HEK293 (cell line): Measurements from ENCODE around the gene DNAL4.

Experiments
- CTCF ChIA-PET: fragments of 350-600 bp; formaldehyde crosslinking; extraction: SDS; loops from one replicate; lab custom pipeline; 2021; ENCODE audit warnings: antibody characterized with exemption; lab: Yijun Ruan, JAX
- POLR2A ChIA-PET: fragments of 300-600 bp; formaldehyde crosslinking; extraction: SDS; loops from one replicate; lab custom pipeline; 2020; ENCODE audit warnings: antibody characterized with exemption, inconsistent platforms; lab: Yijun Ruan, JAX
- H3K27ac ChIP-seq: fragments of 200-500 bp; sonication (Bioruptor generic); 2 replicates; pipeline ENCODE4 v1.5.1; 2014; ENCODE audit warnings: low read depth, low read length, control low read depth, inconsistent platforms; ENCODE audit errors: extremely low read depth
- H3K36me3 ChIP-seq, 2 experiments: fragments of 200-500 bp in 1 of 2; sonication (Bioruptor generic) in 1 of 2; 1 replicate in 1 of 2; 2 replicates in 1 of 2; pipeline ENCODE4 v1.5.1; 2014 to 2017; ENCODE audit warnings: inconsistent platforms in 2 of 2, low read length in 2 of 2; ENCODE audit not compliant: control insufficient read depth in 2 of 2, insufficient read depth in 1 of 2
- H3K4me1 ChIP-seq: fragments of 200-500 bp; sonication (Bioruptor generic); 2 replicates; pipeline ENCODE4 v1.5.1; 2014; ENCODE audit warnings: mild to moderate bottlenecking, low read length, inconsistent platforms; ENCODE audit not compliant: control insufficient read depth, insufficient read depth
- H3K4me3 ChIP-seq: 2 replicates; pipeline ENCODE4 v1.5.1; 2011; ENCODE audit warnings: low read depth, mild to moderate bottlenecking, control low read depth, low read length, moderate library complexity
- H3K9me3 ChIP-seq: fragments of 200-500 bp; sonication (Bioruptor generic); 2 replicates; pipeline ENCODE4 v1.5.1; 2014; ENCODE audit warnings: low read depth, low read length, inconsistent platforms; ENCODE audit not compliant: control insufficient read depth, insufficient read depth
- EGR2 ChIP-seq: fragments of 450-650 bp; formaldehyde crosslinking; IDR thresholded peaks from 2 replicates; pipeline ENCODE4 v1.5.1; 2016; ENCODE audit warnings: low read depth, missing biosample characterization, missing genetic modification characterization
- KLF10 ChIP-seq: fragments of 450-650 bp; IDR thresholded peaks from 2 replicates; pipeline ENCODE4 v1.5.1; 2018; ENCODE audit warnings: missing biosample characterization, mild to moderate bottlenecking, missing genetic modification characterization
- OSR2 ChIP-seq: fragments of 450-650 bp; formaldehyde crosslinking; IDR thresholded peaks from 2 replicates; pipeline ENCODE4 v1.5.1; 2016; ENCODE audit warnings: missing biosample characterization, missing genetic modification characterization
- WT1 ChIP-seq: fragments of 450-650 bp; formaldehyde crosslinking; IDR thresholded peaks from 2 replicates; pipeline ENCODE4 v1.5.1; 2016; ENCODE audit warnings: missing biosample characterization, missing genetic modification characterization
- ZEB2 ChIP-seq: fragments of 450-650 bp; formaldehyde crosslinking; IDR thresholded peaks from 2 replicates; pipeline ENCODE4 v1.5.1; 2016; ENCODE audit warnings: missing biosample characterization, missing genetic modification characterization
- ZFP41 ChIP-seq: fragments of 450-650 bp; formaldehyde crosslinking; IDR thresholded peaks from 2 replicates; pipeline ENCODE4 v1.5.1; 2016; ENCODE audit warnings: missing biosample characterization, missing genetic modification characterization, borderline replicate concordance
- ZFP69B ChIP-seq: fragments of 450-650 bp; formaldehyde crosslinking; IDR thresholded peaks from 2 replicates; pipeline ENCODE4 v1.5.1; 2016; ENCODE audit warnings: missing biosample characterization, missing genetic modification characterization
- ZIC2 ChIP-seq: fragments of 450-650 bp; formaldehyde crosslinking; IDR thresholded peaks from 2 replicates; pipeline ENCODE4 v1.5.1; 2016; ENCODE audit warnings: missing biosample characterization, missing genetic modification characterization
- ZNF155 ChIP-seq: fragments of 450-650 bp; formaldehyde crosslinking; IDR thresholded peaks from 2 replicates; pipeline ENCODE4 v1.5.1; 2016; ENCODE audit warnings: missing biosample characterization, missing genetic modification characterization
- ZNF266 ChIP-seq: fragments of 450-650 bp; formaldehyde crosslinking; IDR thresholded peaks from 2 replicates; pipeline ENCODE4 v1.5.1; 2016; ENCODE audit warnings: missing biosample characterization, missing genetic modification characterization, low read depth
- ZNF501 ChIP-seq: fragments of 450-650 bp; formaldehyde crosslinking; IDR thresholded peaks from 2 replicates; pipeline ENCODE4 v1.5.1; 2016; ENCODE audit warnings: missing biosample characterization, missing genetic modification characterization
- ZNF621 ChIP-seq: fragments of 450-650 bp; formaldehyde crosslinking; IDR thresholded peaks from 2 replicates; pipeline ENCODE4 v1.5.1; 2017; ENCODE audit warnings: missing biosample characterization, missing genetic modification characterization
- ZNF660 ChIP-seq: fragments of 450-650 bp; IDR thresholded peaks from 2 replicates; pipeline ENCODE4 v1.5.1; 2018; ENCODE audit warnings: missing biosample characterization, mild to moderate bottlenecking, missing genetic modification characterization
- ZNF792 ChIP-seq: fragments of 450-650 bp; formaldehyde crosslinking; IDR thresholded peaks from 2 replicates; pipeline ENCODE4 v1.5.1; 2016; ENCODE audit warnings: missing biosample characterization, missing genetic modification characterization
- TF ChIP-seq, protein P1 (sequence below): fragments of 450-650 bp; formaldehyde crosslinking; IDR thresholded peaks from 2 replicates; pipeline ENCODE4 v1.5.1; 2016; ENCODE audit warnings: missing biosample characterization, missing genetic modification characterization
- TF ChIP-seq, protein P2 (sequence below): fragments of 450-650 bp; formaldehyde crosslinking; IDR thresholded peaks from 2 replicates; pipeline ENCODE4 v1.5.1; 2016; ENCODE audit warnings: missing biosample characterization, missing genetic modification characterization
- TF ChIP-seq, protein P3 (sequence below): fragments of 450-650 bp; formaldehyde crosslinking; optimal IDR thresholded peaks from 2 replicates; pipeline ENCODE3; 2016; ENCODE audit warnings: missing biosample characterization, mild to moderate bottlenecking, missing genetic modification characterization
- TF ChIP-seq, protein P4 (sequence below): fragments of 450-650 bp; formaldehyde crosslinking; IDR thresholded peaks from 2 replicates; pipeline ENCODE4 v1.5.1; 2017; ENCODE audit warnings: missing biosample characterization, missing genetic modification characterization

DNAL4 gene

DNA sequence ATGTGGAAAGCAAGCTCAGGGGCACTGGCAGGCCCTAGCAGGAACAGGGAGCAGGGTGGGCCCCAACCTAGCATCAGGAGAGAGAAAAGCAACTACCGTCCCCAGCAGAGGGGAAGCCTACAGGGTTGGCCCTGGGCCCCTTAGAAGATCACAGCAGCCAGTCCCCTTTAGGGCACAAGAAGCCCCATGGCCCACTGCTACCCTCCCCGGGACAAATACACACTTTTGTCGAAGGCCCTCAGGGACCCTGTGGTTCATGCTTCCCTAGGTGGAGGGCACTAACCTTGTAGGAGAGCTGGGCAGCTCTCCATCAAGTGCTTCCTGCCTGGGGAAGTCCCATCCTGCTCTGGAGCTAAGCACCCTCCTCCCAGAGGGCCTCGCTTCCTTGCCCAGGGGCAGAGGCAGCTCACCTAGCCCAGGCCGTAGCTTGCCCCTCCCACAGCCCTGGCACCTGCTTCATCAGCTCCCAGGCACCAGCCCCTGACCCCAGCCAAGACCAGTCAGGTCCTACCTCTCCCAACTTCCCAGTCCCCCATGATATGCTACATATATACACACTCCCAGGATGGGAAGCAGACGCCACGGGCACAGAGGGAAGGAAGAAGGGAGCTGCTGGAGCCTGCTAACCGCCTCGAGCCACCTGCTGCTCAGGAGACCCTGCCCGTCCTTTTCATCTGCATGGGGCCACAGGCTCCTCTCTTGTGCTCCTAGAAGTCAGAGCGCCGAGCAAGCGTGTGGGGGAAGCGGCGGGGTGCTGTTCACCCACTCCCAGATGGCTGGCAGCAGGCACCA lies 58.3 kb downstream of the DNAL4 start:
- H3K36me3 ChIP-seq: peaks cover 25 to 96% of the 10 kb centered on the region in 2 experiments; a peak in 2 of 3 replicates
- H3K27ac ChIP-seq: no peak overlapping the region
- POLR2A ChIA-PET: interaction anchor here (0.5 to 3.0 kb wide), 5 partner anchors 10 to 343 kb away, joined by 3 to 23 read pairs (median 6); no protein-coding TSS in a partner anchor
- H3K4me1 ChIP-seq: no peaks in the 10 kb centered on the region
- TF ChIP-seq EGR2 (tag by site-specific recombination) (peak; percentile 45; the same call in 1 of the 2 replicates), ZFP69B (tag by site-specific recombination) (peak; percentile 60; the same call in 1 of the 2 replicates), ZNF501 (tag by site-specific recombination) (no peak), ZNF266 (tag by site-specific recombination) (no peak), ZIC2 (peak; percentile 54; the same call in 1 of the 2 replicates)
- TF ChIP-seq, protein P1, sequence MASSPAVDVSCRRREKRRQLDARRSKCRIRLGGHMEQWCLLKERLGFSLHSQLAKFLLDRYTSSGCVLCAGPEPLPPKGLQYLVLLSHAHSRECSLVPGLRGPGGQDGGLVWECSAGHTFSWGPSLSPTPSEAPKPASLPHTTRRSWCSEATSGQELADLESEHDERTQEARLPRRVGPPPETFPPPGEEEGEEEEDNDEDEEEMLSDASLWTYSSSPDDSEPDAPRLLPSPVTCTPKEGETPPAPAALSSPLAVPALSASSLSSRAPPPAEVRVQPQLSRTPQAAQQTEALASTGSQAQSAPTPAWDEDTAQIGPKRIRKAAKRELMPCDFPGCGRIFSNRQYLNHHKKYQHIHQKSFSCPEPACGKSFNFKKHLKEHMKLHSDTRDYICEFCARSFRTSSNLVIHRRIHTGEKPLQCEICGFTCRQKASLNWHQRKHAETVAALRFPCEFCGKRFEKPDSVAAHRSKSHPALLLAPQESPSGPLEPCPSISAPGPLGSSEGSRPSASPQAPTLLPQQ (tag by site-specific recombination): peak; percentile 59; the same call in 1 of the 2 replicates
- no peaks in the 10 kb centered on the region for H3K9me3 ChIP-seq
- H3K4me3 ChIP-seq: no peak overlapping the region
- CTCF ChIA-PET: interaction anchor here (0.6 to 3.8 kb wide), 4 partner anchors 11 to 123 kb away, joined by 3 to 39 read pairs (median 4); no protein-coding TSS in a partner anchor

DNA sequence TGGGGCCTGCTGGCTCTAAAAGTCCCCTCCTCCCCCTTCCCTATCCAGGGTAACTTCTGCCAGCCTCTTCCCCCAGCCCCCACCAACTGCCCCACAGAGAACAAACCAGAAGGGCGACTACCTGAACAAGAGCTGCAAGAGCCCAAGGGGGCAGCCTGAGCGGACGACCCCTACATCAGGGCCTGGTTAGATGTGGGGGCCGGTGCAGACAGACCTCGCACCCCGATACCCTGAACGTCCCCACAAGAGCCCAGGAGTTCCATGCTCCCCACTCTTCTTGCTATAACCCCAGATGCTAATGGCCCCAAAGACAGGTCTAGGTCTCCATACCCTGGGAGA lies 58.8 kb downstream of the DNAL4 start:
- peak overlapping the region; percentile 24; the same call in 1 of the 2 replicates for H3K27ac ChIP-seq
- POLR2A ChIA-PET: interaction anchor here (1.0 to 3.0 kb wide), 3 partner anchors 11 to 115 kb away, joined by 3 to 23 read pairs (median 4); no protein-coding TSS in a partner anchor
- no peak overlapping the region for H3K4me3 ChIP-seq
- no peaks in the 10 kb centered on the region for H3K4me1 ChIP-seq
- TF ChIP-seq, protein P2, sequence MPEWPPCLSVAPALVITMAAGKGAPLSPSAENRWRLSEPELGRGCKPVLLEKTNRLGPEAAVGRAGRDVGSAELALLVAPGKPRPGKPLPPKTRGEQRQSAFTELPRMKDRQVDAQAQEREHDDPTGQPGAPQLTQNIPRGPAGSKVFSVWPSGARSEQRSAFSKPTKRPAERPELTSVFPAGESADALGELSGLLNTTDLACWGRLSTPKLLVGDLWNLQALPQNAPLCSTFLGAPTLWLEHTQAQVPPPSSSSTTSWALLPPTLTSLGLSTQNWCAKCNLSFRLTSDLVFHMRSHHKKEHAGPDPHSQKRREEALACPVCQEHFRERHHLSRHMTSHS (tag by site-specific recombination): no peak
- TF ChIP-seq ZFP41 (tag by site-specific recombination): no peak
- TF ChIP-seq WT1 (tag by site-specific recombination): no peak
- TF ChIP-seq, protein P1 (tag by site-specific recombination): no peak
- no peak for TF ChIP-seq ZEB2 (tag by site-specific recombination)
- TF ChIP-seq ZIC2: no peak
- no peak for TF ChIP-seq ZNF155 (tag by site-specific recombination)
- no peak for TF ChIP-seq ZNF792
- no peak for TF ChIP-seq ZNF660
- TF ChIP-seq, protein P3, sequence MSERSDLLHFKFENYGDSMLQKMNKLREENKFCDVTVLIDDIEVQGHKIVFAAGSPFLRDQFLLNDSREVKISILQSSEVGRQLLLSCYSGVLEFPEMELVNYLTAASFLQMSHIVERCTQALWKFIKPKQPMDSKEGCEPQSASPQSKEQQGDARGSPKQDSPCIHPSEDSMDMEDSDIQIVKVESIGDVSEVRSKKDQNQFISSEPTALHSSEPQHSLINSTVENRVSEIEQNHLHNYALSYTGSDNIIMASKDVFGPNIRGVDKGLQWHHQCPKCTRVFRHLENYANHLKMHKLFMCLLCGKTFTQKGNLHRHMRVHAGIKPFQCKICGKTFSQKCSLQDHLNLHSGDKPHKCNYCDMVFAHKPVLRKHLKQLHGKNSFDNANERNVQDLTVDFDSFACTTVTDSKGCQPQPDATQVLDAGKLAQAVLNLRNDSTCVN (tag by site-specific recombination): no peak
- TF ChIP-seq, protein P4, sequence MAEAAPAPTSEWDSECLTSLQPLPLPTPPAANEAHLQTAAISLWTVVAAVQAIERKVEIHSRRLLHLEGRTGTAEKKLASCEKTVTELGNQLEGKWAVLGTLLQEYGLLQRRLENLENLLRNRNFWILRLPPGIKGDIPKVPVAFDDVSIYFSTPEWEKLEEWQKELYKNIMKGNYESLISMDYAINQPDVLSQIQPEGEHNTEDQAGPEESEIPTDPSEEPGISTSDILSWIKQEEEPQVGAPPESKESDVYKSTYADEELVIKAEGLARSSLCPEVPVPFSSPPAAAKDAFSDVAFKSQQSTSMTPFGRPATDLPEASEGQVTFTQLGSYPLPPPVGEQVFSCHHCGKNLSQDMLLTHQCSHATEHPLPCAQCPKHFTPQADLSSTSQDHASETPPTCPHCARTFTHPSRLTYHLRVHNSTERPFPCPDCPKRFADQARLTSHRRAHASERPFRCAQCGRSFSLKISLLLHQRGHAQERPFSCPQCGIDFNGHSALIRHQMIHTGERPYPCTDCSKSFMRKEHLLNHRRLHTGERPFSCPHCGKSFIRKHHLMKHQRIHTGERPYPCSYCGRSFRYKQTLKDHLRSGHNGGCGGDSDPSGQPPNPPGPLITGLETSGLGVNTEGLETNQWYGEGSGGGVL: no peak
- no peak for TF ChIP-seq ZNF621 (tag by site-specific recombination)
- no peak for TF ChIP-seq KLF10 (tag by site-specific recombination)
- no peak for TF ChIP-seq OSR2 (tag by site-specific recombination)
- CTCF ChIA-PET: interaction anchor here (0.6 to 3.8 kb wide), 4 partner anchors 11 to 123 kb away, joined by 3 to 39 read pairs (median 4); no protein-coding TSS in a partner anchor
- H3K9me3 ChIP-seq: no peaks in the 10 kb centered on the region
- peaks cover 26 to 96% of the 10 kb centered on the region in 2 experiments; a peak in 2 of 3 replicates for H3K36me3 ChIP-seq
